Endothelial cell of umbilical vein (primary cell): Measurements from ENCODE around the gene LONP1. TPM values are rescaled to one million over a fixed set of nuclear protein-coding genes. Genes with fewer than 3 reads are reported as not detected.

ENCODE experiments used
- BruUV-seq: library from RNA; stranded (reverse); fragments of 400-500 nt; replicated peaks from 2 replicates; lab custom pipeline; 2021; lab: Mats Ljungman, UMichigan
- CTCF ChIA-PET: fragments of 300-600, 350-600 bp; sonication (Branson Sonifier 250); formaldehyde crosslinking; loops from one replicate; lab custom pipeline; 2021; ENCODE audit warnings: antibody characterized with exemption, inconsistent platforms; lab: Charles Lee
- POLR2A ChIA-PET: fragments of 300-600, 350-600 bp; sonication (Branson Sonifier 250); formaldehyde crosslinking; loops from one replicate; lab custom pipeline; 2021; ENCODE audit warnings: antibody characterized with exemption, inconsistent platforms; lab: Charles Lee
- DNase-seq: peaks from one replicate; pipeline ENCODE4 v3.0.0-alpha.2; 2011; ENCODE audit warnings: low read depth, low spot score
- FAIRE-seq: peaks from 2 replicates; lab custom pipeline; 2011; peaks lifted over from hg19 to GRCh38; lab: Jason Lieb, UNC
- H2AFZ ChIP-seq: 2 replicates; pipeline ENCODE4 v1.6.0; 2012; ENCODE audit warnings: low read depth, low read length, control low read depth, inconsistent platforms
- H3K27ac ChIP-seq: 2 replicates; pipeline ENCODE4 v1.5.1; 2011; ENCODE audit warnings: low read depth, mild to moderate bottlenecking, control low read depth, low read length, moderate library complexity; ENCODE audit not compliant: insufficient read depth
- H3K27me3 ChIP-seq, 2 experiments: 2 replicates each; pipeline versions ENCODE4 v1.6.0 to v1.6.1; 2011; ENCODE audit warnings: low read length in 2 of 2, mixed read lengths in 1 of 2; ENCODE audit not compliant: control insufficient read depth in 2 of 2, insufficient read depth in 2 of 2
- H3K36me3 ChIP-seq, 2 experiments: 2 replicates in 1 of 2; 3 replicates in 1 of 2; pipeline ENCODE4 v1.5.1; 2011; ENCODE audit warnings: low read length in 2 of 2, mild to moderate bottlenecking in 1 of 2, moderate library complexity in 1 of 2; ENCODE audit not compliant: control insufficient read depth in 2 of 2, insufficient read depth in 2 of 2; ENCODE audit errors: extremely low read depth in 1 of 2
- H3K4me1 ChIP-seq: 3 replicates; pipeline ENCODE4 v1.5.1; 2011; ENCODE audit warnings: mild to moderate bottlenecking, low read length; ENCODE audit not compliant: control insufficient read depth, insufficient read depth; ENCODE audit errors: extremely low read depth
- H3K4me2 ChIP-seq: 2 replicates; pipeline ENCODE4 v1.6.1; 2011; ENCODE audit warnings: low read length, control low read depth, mixed read lengths; ENCODE audit not compliant: insufficient read depth
- H3K4me3 ChIP-seq, 3 experiments: fragments of 200-600 bp in 1 of 3; sonication (generic), shearing (Covaris generic) in 1 of 3; replicated peaks in 1 of 3; 2 replicates each; pipeline ENCODE4 v1.5.1; 2011 to 2016; ENCODE audit warnings: control low read depth in 3 of 3, low read length in 3 of 3, mild to moderate bottlenecking in 2 of 3, inconsistent platforms in 1 of 3, low read depth in 1 of 3, moderate library complexity in 1 of 3; ENCODE audit not compliant: insufficient read depth in 1 of 3
- H3K79me2 ChIP-seq: 2 replicates; pipeline ENCODE4 v1.6.0; 2012; ENCODE audit warnings: low read length, inconsistent platforms; ENCODE audit not compliant: control insufficient read depth, insufficient read depth
- H3K9ac ChIP-seq: replicated peaks from 2 replicates; pipeline ENCODE3; 2011; ENCODE audit warnings: low read length, control low read depth; ENCODE audit not compliant: insufficient read depth; ENCODE audit errors: extremely low read depth
- H3K9me1 ChIP-seq: replicated peaks from 3 replicates; pipeline ENCODE4 v1.6.0; 2011; ENCODE audit warnings: mild to moderate bottlenecking, low read length; ENCODE audit not compliant: control insufficient read depth, insufficient read depth; ENCODE audit errors: extremely low read depth
- H3K9me3 ChIP-seq: replicated peaks from 2 replicates; pipeline ENCODE4 v1.5.1; 2012; ENCODE audit warnings: low read length, inconsistent platforms; ENCODE audit not compliant: control insufficient read depth, insufficient read depth
- H4K20me1 ChIP-seq: replicated peaks from 2 replicates; pipeline ENCODE3; 2011; ENCODE audit warnings: mild to moderate bottlenecking, low read length; ENCODE audit not compliant: control insufficient read depth, insufficient read depth; ENCODE audit errors: extremely low read depth
- EZH2 ChIP-seq: IDR thresholded peaks from 2 replicates; pipeline ENCODE4 v1.6.1; 2012; ENCODE audit warnings: borderline replicate concordance, low read depth, mild to moderate bottlenecking, moderate library complexity, low read length, inconsistent platforms; ENCODE audit not compliant: severe bottlenecking
- FOS ChIP-seq: IDR thresholded peaks from 2 replicates; pipeline ENCODE4 v1.6.1; 2011; ENCODE audit warnings: mild to moderate bottlenecking, low read length, moderate library complexity, borderline replicate concordance; ENCODE audit not compliant: insufficient read depth
- GATA2 ChIP-seq: IDR thresholded peaks from 2 replicates; pipeline ENCODE4 v1.7.0; 2011; ENCODE audit warnings: low read depth, mild to moderate bottlenecking, moderate library complexity, mixed read lengths, low read length; ENCODE audit not compliant: insufficient read length, insufficient read depth
- JUN ChIP-seq: IDR thresholded peaks from 2 replicates; pipeline ENCODE4 v1.6.1; 2011; ENCODE audit warnings: borderline replicate concordance, low read depth; ENCODE audit not compliant: insufficient read length, insufficient read depth
- MYC ChIP-seq: IDR thresholded peaks from one replicate; pipeline ENCODE4 v1.6.1; 2011; ENCODE audit warnings: mild to moderate bottlenecking, low read depth, low read length
- POLR2A ChIP-seq: IDR thresholded peaks from 2 replicates; pipeline ENCODE4 v1.6.1; 2012; ENCODE audit warnings: low read depth, mild to moderate bottlenecking, control low read depth, low read length
- POLR2AphosphoS5 ChIP-seq: IDR thresholded peaks from 2 replicates; pipeline ENCODE4 v1.6.1; 2012; ENCODE audit warnings: low read depth, mild to moderate bottlenecking, control low read depth, low read length, moderate library complexity; ENCODE audit not compliant: insufficient read depth
- dilution Hi-C: fragments of 300-500 bp; cut with MboI; formaldehyde crosslinking; loops from one replicate; pipeline ENCODE4 v1.15.0; 2019; ENCODE audit warnings: low sequenced_read_pairs; ENCODE audit not compliant: extremely low pct_ligation_motif_present
- intact Hi-C: fragments of 100-400 bp; cut with micrococcal nuclease; formaldehyde crosslinking; loops from one replicate; pipeline ENCODE4 v1.10.0; 2022
- polyA plus RNA-seq, 4 experiments: library from polyadenylated mRNA; depleted of rRNA in 3 of 4; stranded (reverse) in 3 of 4; unstranded in 1 of 4; fragments of >200 nt; gene quantifications; 2 replicates each; pipeline versions ENCODE4 v1.2.1 to v1.2.3, GENCODE V29; 2011 to 2012; ENCODE audit warnings: missing spikeins in 1 of 4
- total RNA-seq: library from RNA; stranded (reverse); gene quantifications from 2 replicates; pipeline ENCODE4 v1.2.3, GENCODE V29; 2021
- TF ChIP-seq, protein P1 (sequence below), 2 donors: IDR thresholded peaks; 1 replicate in 1 of 2; 2 replicates in 1 of 2; pipeline ENCODE4 v1.5.1; 2011; ENCODE audit warnings: low read length in 2 of 2, mild to moderate bottlenecking in 2 of 2, moderate library complexity in 2 of 2, control low read depth in 1 of 2, inconsistent platforms in 1 of 2, low read depth in 1 of 2; ENCODE audit not compliant: insufficient read depth in 1 of 2; ENCODE audit errors: extremely low read depth in 1 of 2
- TF ChIP-seq, protein P2 (sequence below): IDR thresholded peaks from 2 replicates; pipeline ENCODE4 v1.6.1; 2011; ENCODE audit not compliant: insufficient read depth, insufficient read length

LONP1 gene
- total and polyA plus RNA-seq, 2 donors (not counting 3 experiments of a cell fraction or from before 2014, with no cell fraction given), result 70.0 to 95.7 TPM

DNA sequence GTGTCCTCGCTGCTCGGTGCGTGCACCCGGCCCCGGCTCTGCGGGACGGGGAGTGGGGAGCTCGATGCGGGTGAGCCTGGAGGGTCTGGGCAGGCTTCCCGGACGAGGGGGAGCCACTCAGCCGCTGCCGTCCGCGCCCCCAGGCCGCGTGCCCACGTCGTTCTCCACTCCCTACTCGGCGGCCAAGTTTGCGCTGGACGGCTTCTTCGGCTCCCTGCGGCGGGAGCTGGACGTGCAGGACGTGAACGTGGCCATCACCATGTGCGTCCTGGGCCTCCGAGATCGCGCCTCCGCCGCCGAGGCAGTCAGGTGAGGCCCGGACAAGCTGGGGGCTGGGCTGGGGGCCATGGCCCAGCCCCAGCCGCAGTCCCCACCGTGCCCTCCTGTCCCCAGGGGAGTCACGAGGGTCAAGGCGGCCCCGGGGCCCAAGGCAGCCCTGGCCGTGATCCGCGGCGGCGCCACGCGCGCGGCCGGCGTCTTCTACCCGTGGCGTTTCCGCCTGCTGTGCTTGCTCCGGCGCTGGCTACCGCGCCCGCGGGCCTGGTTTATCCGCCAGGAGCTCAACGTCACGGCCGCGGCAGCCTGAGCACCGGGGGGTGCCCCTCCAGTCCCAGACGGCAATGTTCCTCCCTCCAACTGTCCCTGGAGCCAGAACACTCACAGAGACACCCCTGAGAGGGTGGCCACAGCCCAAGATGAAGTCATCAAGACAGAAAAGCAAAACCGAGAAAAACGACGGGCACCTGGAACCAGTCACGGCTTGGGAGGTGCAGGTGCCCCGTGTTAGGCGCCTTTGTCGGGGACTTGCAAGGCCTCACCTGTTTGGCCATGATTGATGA is 32.4 kb downstream of the LONP1 start:
- no peaks in the 10 kb centered on the region for H3K27me3 ChIP-seq
- peaks cover 25% of the 10 kb centered on the region for H3K79me2 ChIP-seq
- no peak overlapping the region for H3K27ac ChIP-seq
- H3K36me3 ChIP-seq, result peaks cover 8 to 9% of the 10 kb centered on the region in 2 experiments
- H3K4me1 ChIP-seq, result peaks cover 8% of the 10 kb centered on the region
- POLR2A ChIA-PET, result interaction anchor here (0.7 kb wide), 3 partner anchors 8 to 24 kb away, joined by 3 to 5 read pairs (median 5); no protein-coding TSS in a partner anchor
- BruUV-seq, result no TSS peak
- dilution Hi-C loops, result no loop called here
- H3K9me3 ChIP-seq, result no peaks in the 10 kb centered on the region
- CTCF ChIA-PET, result interaction anchor here (0.6 to 1.8 kb wide), 9 partner anchors 8 to 116 kb away, joined by 3 to 11 read pairs (median 4); partner anchors contain the start of genes CATSPERD, LONP1, SAFB and SAFB2
- intact Hi-C loops, result no loop called here
- H3K4me3 ChIP-seq, result peak overlapping the region in 1 of 3 experiments; percentile 49
- TF ChIP-seq MYC (no peak), POLR2A (no peak), JUN (no peak), POLR2AphosphoS5 (no peak), EZH2 (no peak), GATA2 (no peak), FOS (no peak)
- TF ChIP-seq, protein P1, sequence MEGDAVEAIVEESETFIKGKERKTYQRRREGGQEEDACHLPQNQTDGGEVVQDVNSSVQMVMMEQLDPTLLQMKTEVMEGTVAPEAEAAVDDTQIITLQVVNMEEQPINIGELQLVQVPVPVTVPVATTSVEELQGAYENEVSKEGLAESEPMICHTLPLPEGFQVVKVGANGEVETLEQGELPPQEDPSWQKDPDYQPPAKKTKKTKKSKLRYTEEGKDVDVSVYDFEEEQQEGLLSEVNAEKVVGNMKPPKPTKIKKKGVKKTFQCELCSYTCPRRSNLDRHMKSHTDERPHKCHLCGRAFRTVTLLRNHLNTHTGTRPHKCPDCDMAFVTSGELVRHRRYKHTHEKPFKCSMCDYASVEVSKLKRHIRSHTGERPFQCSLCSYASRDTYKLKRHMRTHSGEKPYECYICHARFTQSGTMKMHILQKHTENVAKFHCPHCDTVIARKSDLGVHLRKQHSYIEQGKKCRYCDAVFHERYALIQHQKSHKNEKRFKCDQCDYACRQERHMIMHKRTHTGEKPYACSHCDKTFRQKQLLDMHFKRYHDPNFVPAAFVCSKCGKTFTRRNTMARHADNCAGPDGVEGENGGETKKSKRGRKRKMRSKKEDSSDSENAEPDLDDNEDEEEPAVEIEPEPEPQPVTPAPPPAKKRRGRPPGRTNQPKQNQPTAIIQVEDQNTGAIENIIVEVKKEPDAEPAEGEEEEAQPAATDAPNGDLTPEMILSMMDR (IDR thresholded peaks at IDR 0.05; ENCODE audit: extremely low read depth in 1 of 2, insufficient read depth in 1 of 2, low read depth in 1 of 2, low read length in 2 of 2), result no peak
- TF ChIP-seq, protein P2, sequence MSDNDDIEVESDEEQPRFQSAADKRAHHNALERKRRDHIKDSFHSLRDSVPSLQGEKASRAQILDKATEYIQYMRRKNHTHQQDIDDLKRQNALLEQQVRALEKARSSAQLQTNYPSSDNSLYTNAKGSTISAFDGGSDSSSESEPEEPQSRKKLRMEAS, result no peak
- no peak for DNase-seq
- peak overlapping the region; percentile 92 for H2AFZ ChIP-seq
- no peaks in the 10 kb centered on the region for H4K20me1 ChIP-seq
- FAIRE-seq, result no peak
- no peak overlapping the region for H3K4me2 ChIP-seq
- H3K9ac ChIP-seq, result no peak overlapping the region
- no peaks in the 10 kb centered on the region for H3K9me1 ChIP-seq
